A549 (cell line): ENCODE measurements around the gene DOK5. TPM values are rescaled to one million over a fixed set of nuclear protein-coding genes. Genes with fewer than 3 reads are reported as not detected.

Source experiments
- ATAC-seq, 2 experiments: fragments of 200-7000 bp in 1 of 2; fragments of >200 bp in 1 of 2; cut with Nextera tagmentation in 1 of 2; cut with Tn5 transposase in 1 of 2; 3 replicates each; pipeline versions ENCODE4 v1.8.0 to v1.9.1; 2018 to 2020; ENCODE audit warnings: mild to moderate bottlenecking in 1 of 2, moderate library complexity in 1 of 2
- CTCF ChIA-PET: fragments of 300-600 bp; sonication (Branson Sonifier 250); formaldehyde crosslinking; extraction: SDS; loops from one replicate; lab custom pipeline; 2021; ENCODE audit warnings: antibody characterized with exemption, inconsistent platforms; lab: Yijun Ruan, JAX
- POLR2A ChIA-PET: fragments of 350-600 bp; formaldehyde crosslinking; extraction: SDS; loops from one replicate; lab custom pipeline; 2021; ENCODE audit warnings: antibody characterized with exemption, inconsistent platforms; lab: Yijun Ruan, JAX
- DNase-seq, 2 experiments: peaks; one replicate each; pipeline versions ENCODE4 v3.0.0 to v3.0.0-alpha.2; 2011 to 2016; ENCODE audit warnings: low read depth in 1 of 2, low spot score in 1 of 2
- FAIRE-seq: peaks from 2 replicates; lab custom pipeline; 2011; peaks lifted over from hg19 to GRCh38; lab: Jason Lieb, UNC
- H3K27ac ChIP-seq, 2 experiments: fragments of >200 bp; sonication (Bioruptor Twin); formaldehyde crosslinking; 3 replicates each; pipeline ENCODE4 v1.5.1; 2016 to 2017
- H3K4me1 ChIP-seq: fragments of >200 bp; sonication (Bioruptor Twin); formaldehyde crosslinking; 3 replicates; pipeline ENCODE4 v1.6.1; 2016
- H3K4me2 ChIP-seq: fragments of >200 bp; sonication (Bioruptor Twin); formaldehyde crosslinking; 3 replicates; pipeline ENCODE4 v1.6.1; 2016
- H3K4me3 ChIP-seq: fragments of >200 bp; sonication (Bioruptor Twin); formaldehyde crosslinking; 3 replicates; pipeline ENCODE4 v1.5.1; 2016
- H3K9me3 ChIP-seq: fragments of >200 bp; sonication (Bioruptor Twin); formaldehyde crosslinking; 3 replicates; pipeline ENCODE4 v1.6.1; 2016
- BHLHE40 ChIP-seq: IDR thresholded peaks from 2 replicates; pipeline ENCODE4 v1.6.1; 2012; ENCODE audit warnings: low read depth, low read length, inconsistent platforms
- EHMT2 ChIP-seq: fragments of 200-600 bp; sonication (generic); IDR thresholded peaks from 2 replicates; pipeline ENCODE4 v1.6.1; 2016; ENCODE audit warnings: antibody characterized with exemption, low read depth, mild to moderate bottlenecking, moderate library complexity
- EP300 ChIP-seq, 2 experiments: fragments of >200 bp; sonication (Bioruptor Twin); formaldehyde crosslinking; IDR thresholded peaks; 2 replicates in 1 of 2; 3 replicates in 1 of 2; pipeline ENCODE4 v1.6.1; 2016 to 2017
- ESRRA ChIP-seq: fragments of 150-350 bp; IDR thresholded peaks from 2 replicates; pipeline ENCODE4 v1.6.1; 2014; ENCODE audit warnings: mild to moderate bottlenecking, low read length, borderline replicate concordance
- FOXS1 ChIP-seq: fragments of 250-450 bp; sonication (Bioruptor Pico); IDR thresholded peaks from 2 replicates; pipeline ENCODE4 v1.5.0; 2020; ENCODE audit warnings: mild to moderate bottlenecking, moderate library complexity
- GATA3 ChIP-seq: IDR thresholded peaks from 2 replicates; pipeline ENCODE4 v1.6.1; 2012; ENCODE audit warnings: borderline replicate concordance
- HEYL ChIP-seq: fragments of 250-450 bp; sonication (Bioruptor Pico); IDR thresholded peaks from 2 replicates; pipeline ENCODE4 v1.8.0; 2021; ENCODE audit warnings: mild to moderate bottlenecking, moderate library complexity
- HOXB5 ChIP-seq: fragments of 250-450 bp; sonication (Bioruptor Pico); IDR thresholded peaks from 2 replicates; pipeline ENCODE4 v1.5.0; 2020; ENCODE audit warnings: mild to moderate bottlenecking, moderate library complexity
- KDM1A ChIP-seq: fragments of 200-600 bp; sonication (generic); IDR thresholded peaks from 2 replicates; pipeline ENCODE4 v1.6.1; 2016; ENCODE audit warnings: low read depth, mild to moderate bottlenecking
- KDM5A ChIP-seq: fragments of 200-600 bp; sonication (generic); IDR thresholded peaks from 2 replicates; pipeline ENCODE4 v1.6.1; 2016; ENCODE audit warnings: antibody characterized with exemption, mild to moderate bottlenecking
- MYC ChIP-seq: IDR thresholded peaks from 2 replicates; pipeline ENCODE4 v1.6.1; 2012; ENCODE audit warnings: mild to moderate bottlenecking, inconsistent platforms, low read length, improper control_type of control experiment, borderline replicate concordance
- NFE2L2 ChIP-seq: fragments of 150-350 bp; conservative IDR thresholded peaks from 2 replicates; pipeline ENCODE4 v1.6.1; 2014; ENCODE audit warnings: low read length
- NR3C1 ChIP-seq: fragments of >200 bp; sonication (Bioruptor Twin); formaldehyde crosslinking; IDR thresholded peaks from 3 replicates; pipeline ENCODE4 v1.6.1; 2017
- PHF8 ChIP-seq: fragments of 200-600 bp; sonication (generic); IDR thresholded peaks from 2 replicates; pipeline ENCODE4 v1.6.1; 2016; ENCODE audit warnings: low read depth, mild to moderate bottlenecking, antibody characterized with exemption, moderate library complexity, borderline replicate concordance
- POLR2AphosphoS2 ChIP-seq: conservative IDR thresholded peaks from 2 replicates; pipeline ENCODE4 v1.6.1; 2012; ENCODE audit warnings: low read length, improper control_type of control experiment, inconsistent platforms
- RAD21 ChIP-seq, 2 experiments: fragments of >200 bp in 1 of 2; sonication (Bioruptor Twin) in 1 of 2; formaldehyde crosslinking in 1 of 2; IDR thresholded peaks in 1 of 2; conservative IDR thresholded peaks in 1 of 2; 2 replicates in 1 of 2; 3 replicates in 1 of 2; pipeline ENCODE4 v1.6.1; 2012 to 2018; ENCODE audit warnings: inconsistent platforms in 1 of 2
- RFX5 ChIP-seq: fragments of 450-650 bp; IDR thresholded peaks from 2 replicates; pipeline ENCODE4 v1.7.1; 2014; ENCODE audit warnings: antibody characterized with exemption, mild to moderate bottlenecking, moderate library complexity
- RNF2 ChIP-seq: fragments of 200-600 bp; sonication (generic); IDR thresholded peaks from 2 replicates; pipeline ENCODE4 v1.6.1; 2016; ENCODE audit warnings: low read depth, mild to moderate bottlenecking, antibody characterized with exemption, moderate library complexity, borderline replicate concordance
- TP53 ChIP-seq: fragments of 250-450 bp; sonication (Bioruptor Pico); IDR thresholded peaks from 2 replicates; pipeline ENCODE4 v1.5.0; 2021; ENCODE audit warnings: mild to moderate bottlenecking, moderate library complexity
- ZSCAN20 ChIP-seq: fragments of 250-450 bp; sonication (Bioruptor Pico); IDR thresholded peaks from 2 replicates; pipeline ENCODE4 v1.8.0; 2022; ENCODE audit warnings: mild to moderate bottlenecking, moderate library complexity
- WGBS: methylation state at CpG from one replicate; pipeline ENCODE4 v1.1.6; 2017; ENCODE audit errors: missing lambda C conversion rate; 5-methylcytosine and 5-hydroxymethylcytosine counted together
- polyA plus RNA-seq, 4 experiments: library from polyadenylated mRNA; depleted of rRNA in 3 of 4; stranded (reverse); fragments of >200 nt; fragmentation: RNase III in 1 of 4; extraction: RNeasy Plus Mini Kit Qiagen cat#74134 plus additional on column Dnase treatment in 1 of 4; gene quantifications; 2 replicates in 3 of 4; 3 replicates in 1 of 4; pipeline ENCODE4 v1.2.3, GENCODE V29; 2011 to 2017
- TF ChIP-seq, protein P1 (sequence below): fragments of 150-350 bp; IDR thresholded peaks from 2 replicates; pipeline ENCODE4 v1.6.1; 2014; ENCODE audit warnings: low read depth, mild to moderate bottlenecking, low read length
- TF ChIP-seq, protein P2 (sequence below): fragments of 200-600 bp; sonication (generic); IDR thresholded peaks from 2 replicates; pipeline ENCODE4 v1.6.1; 2016; ENCODE audit warnings: antibody characterized with exemption, mild to moderate bottlenecking, moderate library complexity
- TF ChIP-seq, protein P3 (sequence below): IDR thresholded peaks from 2 replicates; pipeline ENCODE4 v1.6.1; 2012; ENCODE audit warnings: low read depth, borderline replicate concordance

The DOK5 gene
- polyA plus RNA-seq, 2 of the 4 experiments (the other 2 are of a cell fraction) = not detected

DNA sequence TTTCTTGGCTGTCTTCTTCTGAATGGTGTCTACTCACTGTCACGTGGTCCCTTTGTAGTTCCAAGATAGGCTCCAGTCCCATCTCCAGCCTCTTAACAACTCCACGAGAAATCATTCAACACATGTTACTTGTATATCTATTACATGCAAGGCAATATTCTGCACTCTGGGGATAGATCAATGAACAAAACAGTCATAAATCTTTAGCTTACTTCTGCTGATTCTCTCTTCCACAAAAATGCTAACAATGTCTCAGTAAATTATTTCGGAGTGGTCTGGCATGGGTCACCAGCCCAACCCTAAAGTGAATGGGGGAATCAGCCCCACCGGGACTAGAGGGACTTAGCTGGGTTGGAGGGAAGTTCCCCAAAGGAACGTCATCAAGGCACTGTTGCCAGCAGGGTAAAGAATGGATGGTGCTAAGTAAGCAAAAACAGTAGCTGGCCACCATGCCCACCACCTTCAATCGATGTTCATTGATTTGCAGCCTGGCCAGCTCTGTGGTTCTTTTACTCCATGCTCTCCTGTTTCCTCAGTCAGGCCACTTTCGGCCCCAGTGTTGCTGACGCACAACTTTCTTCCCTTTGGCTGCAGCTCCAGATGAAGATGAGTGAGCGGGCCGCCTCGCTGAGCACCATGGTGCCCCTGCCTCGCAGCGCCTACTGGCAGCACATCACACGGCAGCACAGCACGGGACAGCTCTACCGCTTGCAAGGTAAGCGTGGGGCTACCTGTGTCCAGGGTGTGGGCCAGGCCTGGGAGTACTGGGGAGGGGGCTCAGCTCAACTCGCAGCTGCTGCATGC is 167.7 kb downstream of the DOK5 start:
- H3K4me2 ChIP-seq = no peak overlapping the region
- TF ChIP-seq PHF8 (no peak), HEYL (CRISPR knock-in tag) (no peak), KDM1A (no peak), HOXB5 (CRISPR knock-in tag) (no peak), RNF2 (no peak), RFX5 (no peak), MYC (no peak), GATA3 (no peak), FOXS1 (no peak), BHLHE40 (no peak), KDM5A (no peak), ZSCAN20 (no peak), EP300 (IDR thresholded peaks at IDR 0.05) (no peak), ESRRA (no peak), POLR2AphosphoS2 (no peak), EHMT2 (no peak), NFE2L2 (no peak)
- TF ChIP-seq, protein P1, sequence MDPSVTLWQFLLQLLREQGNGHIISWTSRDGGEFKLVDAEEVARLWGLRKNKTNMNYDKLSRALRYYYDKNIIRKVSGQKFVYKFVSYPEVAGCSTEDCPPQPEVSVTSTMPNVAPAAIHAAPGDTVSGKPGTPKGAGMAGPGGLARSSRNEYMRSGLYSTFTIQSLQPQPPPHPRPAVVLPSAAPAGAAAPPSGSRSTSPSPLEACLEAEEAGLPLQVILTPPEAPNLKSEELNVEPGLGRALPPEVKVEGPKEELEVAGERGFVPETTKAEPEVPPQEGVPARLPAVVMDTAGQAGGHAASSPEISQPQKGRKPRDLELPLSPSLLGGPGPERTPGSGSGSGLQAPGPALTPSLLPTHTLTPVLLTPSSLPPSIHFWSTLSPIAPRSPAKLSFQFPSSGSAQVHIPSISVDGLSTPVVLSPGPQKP = no peak
- ChIA-PET CTCF (interaction anchor here (0.7 to 2.4 kb wide), 7 partner anchors 21 to 546 kb away, joined by 3 to 15 read pairs (median 3); no protein-coding TSS in a partner anchor), POLR2A (no interaction called here)
- no peak for FAIRE-seq
- H3K9me3 ChIP-seq = no peaks in the 10 kb centered on the region
- DNase-seq = no peak
- peaks cover 11% of the 10 kb centered on the region; the same call in 2 of the 3 replicates for H3K4me1 ChIP-seq
- WGBS = 62% methylated on average over 14 of the region's 18 CpGs
- no peak for ATAC-seq
- H3K4me3 ChIP-seq = no peak overlapping the region
- no peak overlapping the region for H3K27ac ChIP-seq

DNA sequence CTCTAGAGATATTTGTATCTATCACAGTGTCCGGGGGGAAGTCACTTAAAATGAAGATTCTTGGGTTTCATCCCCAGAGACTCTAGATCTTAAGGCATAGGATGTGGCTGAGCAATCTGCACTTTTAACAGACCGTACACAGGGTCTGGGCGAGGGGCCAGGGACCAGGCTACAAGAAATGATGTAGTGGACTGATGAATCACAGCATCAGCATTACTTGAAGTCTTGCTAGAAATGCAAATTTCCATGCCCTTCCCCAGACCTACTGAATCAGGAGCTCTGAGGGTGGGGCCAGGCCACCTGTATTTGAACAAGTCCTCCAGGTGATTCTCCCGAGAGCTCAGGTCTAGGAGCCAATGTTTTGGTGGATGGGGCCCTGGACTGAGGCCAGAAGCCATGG is 168.4 kb downstream of the DOK5 start:
- Histone ChIP-seq H3K4me2 (no peak overlapping the region), H3K27ac (no peak overlapping the region), H3K4me3 (no peak overlapping the region), H3K4me1 (peaks cover 11% of the 10 kb centered on the region; the same call in 2 of the 3 replicates), H3K9me3 (no peaks in the 10 kb centered on the region)
- CTCF ChIA-PET = interaction anchor here (0.9 to 2.4 kb wide), 6 partner anchors 38 to 547 kb away, joined by 3 to 15 read pairs (median 3); no protein-coding TSS in a partner anchor
- TF ChIP-seq, protein P2, sequence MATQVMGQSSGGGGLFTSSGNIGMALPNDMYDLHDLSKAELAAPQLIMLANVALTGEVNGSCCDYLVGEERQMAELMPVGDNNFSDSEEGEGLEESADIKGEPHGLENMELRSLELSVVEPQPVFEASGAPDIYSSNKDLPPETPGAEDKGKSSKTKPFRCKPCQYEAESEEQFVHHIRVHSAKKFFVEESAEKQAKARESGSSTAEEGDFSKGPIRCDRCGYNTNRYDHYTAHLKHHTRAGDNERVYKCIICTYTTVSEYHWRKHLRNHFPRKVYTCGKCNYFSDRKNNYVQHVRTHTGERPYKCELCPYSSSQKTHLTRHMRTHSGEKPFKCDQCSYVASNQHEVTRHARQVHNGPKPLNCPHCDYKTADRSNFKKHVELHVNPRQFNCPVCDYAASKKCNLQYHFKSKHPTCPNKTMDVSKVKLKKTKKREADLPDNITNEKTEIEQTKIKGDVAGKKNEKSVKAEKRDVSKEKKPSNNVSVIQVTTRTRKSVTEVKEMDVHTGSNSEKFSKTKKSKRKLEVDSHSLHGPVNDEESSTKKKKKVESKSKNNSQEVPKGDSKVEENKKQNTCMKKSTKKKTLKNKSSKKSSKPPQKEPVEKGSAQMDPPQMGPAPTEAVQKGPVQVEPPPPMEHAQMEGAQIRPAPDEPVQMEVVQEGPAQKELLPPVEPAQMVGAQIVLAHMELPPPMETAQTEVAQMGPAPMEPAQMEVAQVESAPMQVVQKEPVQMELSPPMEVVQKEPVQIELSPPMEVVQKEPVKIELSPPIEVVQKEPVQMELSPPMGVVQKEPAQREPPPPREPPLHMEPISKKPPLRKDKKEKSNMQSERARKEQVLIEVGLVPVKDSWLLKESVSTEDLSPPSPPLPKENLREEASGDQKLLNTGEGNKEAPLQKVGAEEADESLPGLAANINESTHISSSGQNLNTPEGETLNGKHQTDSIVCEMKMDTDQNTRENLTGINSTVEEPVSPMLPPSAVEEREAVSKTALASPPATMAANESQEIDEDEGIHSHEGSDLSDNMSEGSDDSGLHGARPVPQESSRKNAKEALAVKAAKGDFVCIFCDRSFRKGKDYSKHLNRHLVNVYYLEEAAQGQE = no peak
- TF ChIP-seq TP53 (no peak), EP300 (IDR thresholded peaks at IDR 0.05) (no peak), RAD21 (conservative IDR thresholded peaks at IDR 0.05 in 1 of 2, IDR thresholded peaks at IDR 0.05 in 1 of 2) (no peak), NR3C1 (no peak), EHMT2 (no peak)
- TF ChIP-seq, protein P3, sequence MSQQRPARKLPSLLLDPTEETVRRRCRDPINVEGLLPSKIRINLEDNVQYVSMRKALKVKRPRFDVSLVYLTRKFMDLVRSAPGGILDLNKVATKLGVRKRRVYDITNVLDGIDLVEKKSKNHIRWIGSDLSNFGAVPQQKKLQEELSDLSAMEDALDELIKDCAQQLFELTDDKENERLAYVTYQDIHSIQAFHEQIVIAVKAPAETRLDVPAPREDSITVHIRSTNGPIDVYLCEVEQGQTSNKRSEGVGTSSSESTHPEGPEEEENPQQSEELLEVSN = no peak
- 52% methylated on average over 4 of the region's 4 CpGs for WGBS
- no peak for ATAC-seq
- FAIRE-seq = no peak
- POLR2A ChIA-PET = no interaction called here
- no peak for DNase-seq
